ENCODE results near the gene DUSP9.

The DUSP9 gene

GRCh38 chrX:153637121-153638040 is 9.6 kb upstream of the DUSP9 start:
- H3K27me3 Mint-ChIP-seq (ENCODE audit: low read depth), result peaks cover 10% of the 10 kb centered on the region
- H3K27ac Mint-ChIP-seq, result no peak overlapping the region
- H3K36me3 Mint-ChIP-seq (ENCODE audit: low read depth), result no peaks in the 10 kb centered on the region
- no peaks in the 10 kb centered on the region for H3K9me3 Mint-ChIP-seq
- no peak overlapping the region for H3K4me3 Mint-ChIP-seq
- H3K4me1 Mint-ChIP-seq (ENCODE audit: low read depth), result peaks cover 3% of the 10 kb centered on the region

GRCh38 chrX:153638041-153638371 is 9.0 kb upstream of the DUSP9 start:
- H3K4me1 Mint-ChIP-seq (ENCODE audit: low read depth), result peaks cover 5% of the 10 kb centered on the region
- no peaks in the 10 kb centered on the region for H3K36me3 Mint-ChIP-seq (ENCODE audit: low read depth)
- no peak overlapping the region for H3K27ac Mint-ChIP-seq
- no peaks in the 10 kb centered on the region for H3K9me3 Mint-ChIP-seq
- H3K27me3 Mint-ChIP-seq (ENCODE audit: low read depth), result peaks cover 15% of the 10 kb centered on the region
- H3K4me3 Mint-ChIP-seq, result no peak overlapping the region

GRCh38 chrX:153638436-153639176 is 8.4 kb upstream of the DUSP9 start:
- H3K27me3 Mint-ChIP-seq (ENCODE audit: low read depth), result peaks cover 17% of the 10 kb centered on the region
- H3K4me3 Mint-ChIP-seq, result no peak overlapping the region
- peaks cover 5% of the 10 kb centered on the region for H3K4me1 Mint-ChIP-seq (ENCODE audit: low read depth)
- H3K36me3 Mint-ChIP-seq (ENCODE audit: low read depth), result no peaks in the 10 kb centered on the region
- H3K27ac Mint-ChIP-seq, result no peak overlapping the region
- H3K9me3 Mint-ChIP-seq, result no peaks in the 10 kb centered on the region

GRCh38 chrX:153639177-153640044 is 7.6 kb upstream of the DUSP9 start:
- Mint-ChIP-seq H3K27ac (no peak overlapping the region), H3K4me1 (ENCODE audit: low read depth) (peaks cover 5% of the 10 kb centered on the region), H3K9me3 (no peaks in the 10 kb centered on the region), H3K27me3 (ENCODE audit: low read depth) (peaks cover 17% of the 10 kb centered on the region), H3K4me3 (no peak overlapping the region), H3K36me3 (ENCODE audit: low read depth) (no peaks in the 10 kb centered on the region)

GRCh38 chrX:153640045-153640686 is 6.8 kb upstream of the DUSP9 start:
- H3K27ac Mint-ChIP-seq, result no peak overlapping the region
- H3K36me3 Mint-ChIP-seq (ENCODE audit: low read depth), result no peaks in the 10 kb centered on the region
- no peaks in the 10 kb centered on the region for H3K9me3 Mint-ChIP-seq
- peaks cover 23% of the 10 kb centered on the region for H3K27me3 Mint-ChIP-seq (ENCODE audit: low read depth)
- peaks cover 5% of the 10 kb centered on the region for H3K4me1 Mint-ChIP-seq (ENCODE audit: low read depth)
- H3K4me3 Mint-ChIP-seq, result no peak overlapping the region

- no peaks in the 10 kb centered on the region for H3K36me3 Mint-ChIP-seq (ENCODE audit: low read depth)
These were observed 6.0 kb upstream of the DUSP9 start for GRCh38 chrX:153640736-153641575.

GRCh38 chrX:153641627-153642026 is 5.4 kb upstream of the DUSP9 start:
- Mint-ChIP-seq H3K4me1 (ENCODE audit: low read depth) (peaks cover 5% of the 10 kb centered on the region), H3K27ac (no peak overlapping the region), H3K36me3 (ENCODE audit: low read depth) (no peaks in the 10 kb centered on the region), H3K4me3 (no peak overlapping the region), H3K9me3 (no peaks in the 10 kb centered on the region), H3K27me3 (ENCODE audit: low read depth) (peaks cover 36% of the 10 kb centered on the region)

More at GRCh38 chrX:153640736-153641575, 6.0 kb upstream of the DUSP9 start:
- no peak overlapping the region for H3K4me3 Mint-ChIP-seq
- peaks cover 29% of the 10 kb centered on the region for H3K27me3 Mint-ChIP-seq (ENCODE audit: low read depth)
- H3K4me1 Mint-ChIP-seq (ENCODE audit: low read depth), result peaks cover 5% of the 10 kb centered on the region
- H3K9me3 Mint-ChIP-seq, result no peaks in the 10 kb centered on the region
- H3K27ac Mint-ChIP-seq, result no peak overlapping the region

- peaks cover 36% of the 10 kb centered on the region for H3K27me3 Mint-ChIP-seq (ENCODE audit: low read depth)
- H3K4me1 Mint-ChIP-seq (ENCODE audit: low read depth), result peaks cover 5% of the 10 kb centered on the region
- H3K36me3 Mint-ChIP-seq (ENCODE audit: low read depth), result no peaks in the 10 kb centered on the region
- no peaks in the 10 kb centered on the region for H3K9me3 Mint-ChIP-seq
- no peak overlapping the region for H3K27ac Mint-ChIP-seq
- H3K4me3 Mint-ChIP-seq, result no peak overlapping the region
These were observed 4.8 kb upstream of the DUSP9 start for GRCh38 chrX:153642051-153642654.

- H3K27me3 Mint-ChIP-seq (ENCODE audit: low read depth), result peaks cover 36% of the 10 kb centered on the region
- H3K27ac Mint-ChIP-seq, result no peak overlapping the region
- H3K36me3 Mint-ChIP-seq (ENCODE audit: low read depth), result no peaks in the 10 kb centered on the region
- H3K4me1 Mint-ChIP-seq (ENCODE audit: low read depth), result peaks cover 5% of the 10 kb centered on the region
- no peaks in the 10 kb centered on the region for H3K9me3 Mint-ChIP-seq
- H3K4me3 Mint-ChIP-seq, result peak overlapping the region; percentile 53
These were observed 4.2 kb upstream of the DUSP9 start for GRCh38 chrX:153642655-153643430.

GRCh38 chrX:153643431-153644351 is 3.3 kb upstream of the DUSP9 start:
- H3K9me3 Mint-ChIP-seq, result no peaks in the 10 kb centered on the region
- no peak overlapping the region for H3K4me3 Mint-ChIP-seq
- peaks cover 5% of the 10 kb centered on the region for H3K4me1 Mint-ChIP-seq (ENCODE audit: low read depth)
- no peaks in the 10 kb centered on the region for H3K36me3 Mint-ChIP-seq (ENCODE audit: low read depth)
- H3K27me3 Mint-ChIP-seq (ENCODE audit: low read depth), result peaks cover 40% of the 10 kb centered on the region
- H3K27ac Mint-ChIP-seq, result no peak overlapping the region

GRCh38 chrX:153644356-153645125 is 2.5 kb upstream of the DUSP9 start:
- no peaks in the 10 kb centered on the region for H3K9me3 Mint-ChIP-seq
- H3K27ac Mint-ChIP-seq, result no peak overlapping the region
- no peaks in the 10 kb centered on the region for H3K36me3 Mint-ChIP-seq (ENCODE audit: low read depth)
- no peak overlapping the region for H3K4me3 Mint-ChIP-seq
- H3K4me1 Mint-ChIP-seq (ENCODE audit: low read depth), result peaks cover 5% of the 10 kb centered on the region
- H3K27me3 Mint-ChIP-seq (ENCODE audit: low read depth), result peaks cover 42% of the 10 kb centered on the region

Measured in T-helper 1 cell treated with Interleukin-12 subunit alpha and Interleukin-12 subunit beta and Interleukin-4 antibody, amounts not matched to agents 30 μg/mL and 1 μg/mL, for 36 hours (primary cell).